ENCODE results near the gene COL27A1. TPM values are rescaled to one million over a fixed set of nuclear protein-coding genes. Genes with fewer than 3 reads are reported as not detected.
"Not testable (repeated sequence)": the region's sequence is repeated elsewhere in the genome, so short reads cannot be mapped to it uniquely, and the experiment has no call there.

COL27A1 gene
- total RNA-seq, 4 donors from 2014 or later, result 1.0 to 5.7 (median 3.3) TPM

GRCh38 chr9:114126247-114127060 lies 28.9 kb upstream of the COL27A1 start:
- no peaks in the 10 kb centered on the region for H3K36me3 ChIP-seq
- WGBS, 2 donors (ENCODE audit: low coverage in 1 of 2), result 67 to 81% methylated on average over 8 to 12 of the region's 13 CpGs
- TF ChIP-seq EP300 (IDR thresholded peaks at IDR 0.05) (no peak), CTCF (IDR thresholded peaks at IDR 0.05) (no peak), POLR2A (IDR thresholded peaks at IDR 0.05) (no peak), POLR2AphosphoS5 (IDR thresholded peaks at IDR 0.05) (no peak)
- no peak for ATAC-seq
- no peaks in the 10 kb centered on the region for H3K4me1 ChIP-seq
- no peak overlapping the region for H3K4me3 ChIP-seq
- peaks cover 14% of the 10 kb centered on the region for H3K27me3 ChIP-seq
- peaks cover 0 to 17% (median 0%) of the 10 kb centered on the region in 3 donors for H3K9me3 ChIP-seq
- H3K27ac ChIP-seq, result no peak overlapping the region

GRCh38 chr9:114128759-114129158 lies 26.6 kb upstream of the COL27A1 start:
- ATAC-seq, H3K36me3 ChIP-seq, H3K4me1 ChIP-seq, H3K4me3 ChIP-seq, H3K27ac ChIP-seq: not testable (repeated sequence)
- H3K9me3 ChIP-seq, result peaks cover 0 to 17% (median 0%) of the 10 kb centered on the region in 3 donors
- WGBS, 2 donors (ENCODE audit: low coverage in 1 of 2), result 100% methylated on average over 1 to 3 of the region's 3 CpGs
- H3K27me3 ChIP-seq, result peaks cover 17% of the 10 kb centered on the region

GRCh38 chr9:114130141-114130540 lies 25.2 kb upstream of the COL27A1 start:
- Histone ChIP-seq H3K27ac (no peak overlapping the region), H3K4me1 (no peaks in the 10 kb centered on the region), H3K9me3 (peaks cover 0 to 17% (median 0%) of the 10 kb centered on the region in 3 donors), H3K36me3 (no peaks in the 10 kb centered on the region), H3K27me3 (peaks cover 17% of the 10 kb centered on the region), H3K4me3 (no peak overlapping the region)
- TF ChIP-seq EP300 (IDR thresholded peaks at IDR 0.05) (no peak), POLR2A (IDR thresholded peaks at IDR 0.05) (no peak), POLR2AphosphoS5 (IDR thresholded peaks at IDR 0.05) (no peak), CTCF (IDR thresholded peaks at IDR 0.05) (no peak)
- no peak for ATAC-seq
- 90 to 100% methylated on average over 1 to 7 of the region's 7 CpGs for WGBS, 2 donors (ENCODE audit: low coverage in 1 of 2)

GRCh38 chr9:114130624-114131277 lies 24.6 kb upstream of the COL27A1 start:
- no peak for TF ChIP-seq CTCF (IDR thresholded peaks at IDR 0.05)
- TF ChIP-seq POLR2AphosphoS5 (IDR thresholded peaks at IDR 0.05), result no peak
- TF ChIP-seq POLR2A (IDR thresholded peaks at IDR 0.05), result no peak
- TF ChIP-seq EP300 (IDR thresholded peaks at IDR 0.05), result no peak
- Histone ChIP-seq H3K27me3 (peaks cover 17% of the 10 kb centered on the region), H3K27ac (no peak overlapping the region), H3K9me3 (peaks cover 0 to 17% (median 0%) of the 10 kb centered on the region in 3 donors), H3K4me3 (no peak overlapping the region), H3K4me1 (no peaks in the 10 kb centered on the region), H3K36me3 (no peaks in the 10 kb centered on the region)
- no peak for ATAC-seq
- 73 to 78% methylated on average over 3 of the region's 4 CpGs for WGBS, 2 donors (ENCODE audit: low coverage in 1 of 2)

- 43 to 64% methylated on average over 1 to 2 of the region's 10 CpGs for WGBS, 2 donors (ENCODE audit: low coverage in 1 of 2)
- no peaks in the 10 kb centered on the region for H3K4me1 ChIP-seq
- H3K27me3 ChIP-seq, result peaks cover 14% of the 10 kb centered on the region
- no peak overlapping the region for H3K27ac ChIP-seq
- peaks cover 0 to 14% (median 0%) of the 10 kb centered on the region in 3 donors for H3K9me3 ChIP-seq
- H3K36me3 ChIP-seq, result no peaks in the 10 kb centered on the region
- TF ChIP-seq EP300 (IDR thresholded peaks at IDR 0.05), result no peak
- no peak for ATAC-seq
- H3K4me3 ChIP-seq, result no peak overlapping the region
Observed at GRCh38 chr9:114131808-114132549, 23.4 kb upstream of the COL27A1 start.
